HG02623 (cell line): Measurements from ENCODE around the gene HSD17B4.
"Not testable (repeated sequence)": the region's sequence is repeated elsewhere in the genome, so short reads cannot be mapped to it uniquely, and the experiment has no call there.

Experiments used
- ATAC-seq: cut with Tn5 transposase; IDR thresholded peaks from one replicate; pipeline ENCODE4 v1.9.1; 2021; ENCODE audit warnings: moderate library complexity; ENCODE audit not compliant: unreplicated experiment

HSD17B4 gene

DNA sequence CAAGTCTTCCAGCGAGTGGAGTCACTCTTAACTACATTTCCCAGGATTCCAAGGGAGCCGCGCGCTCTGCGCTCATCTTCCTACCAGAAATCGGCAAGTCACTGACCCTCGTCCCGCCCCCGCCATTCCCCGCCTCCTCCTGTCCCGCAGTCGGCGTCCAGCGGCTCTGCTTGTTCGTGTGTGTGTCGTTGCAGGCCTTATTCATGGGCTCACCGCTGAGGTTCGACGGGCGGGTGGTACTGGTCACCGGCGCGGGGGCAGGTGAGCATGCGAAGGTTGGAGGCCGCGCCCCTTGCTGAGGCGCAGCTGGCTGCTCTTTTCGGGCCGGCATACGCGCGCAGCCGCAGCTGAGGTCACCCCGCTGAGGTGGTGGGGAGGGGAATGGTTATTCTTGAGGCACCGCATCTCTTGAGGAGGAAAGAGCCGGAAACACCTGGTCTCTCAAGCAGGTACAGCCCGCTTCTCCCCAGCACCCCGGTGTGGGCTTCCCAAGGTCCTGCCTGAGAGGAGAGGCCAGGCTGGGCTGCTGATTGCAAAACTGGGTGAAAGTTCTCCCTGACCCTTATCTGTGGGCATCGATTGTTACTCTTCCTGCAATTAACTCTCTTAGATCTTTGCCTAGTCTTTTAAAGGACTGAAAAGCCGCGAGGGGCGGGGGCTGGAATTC lies at the start of gene HSD17B4:
TSS of gene HSD17B4 (plus strand) at position 125 of the 667 bp plus-strand sequence. CDS start at position 204, 79 bp downstream.
- peak; percentile 96 for ATAC-seq

GRCh38 chr5:119402555-119402954 lies 49.7 kb upstream of the HSD17B4 start:
- ATAC-seq = no peak

- ATAC-seq = no peak
These were observed 48.3 kb upstream of the HSD17B4 start for GRCh38 chr5:119404033-119404432.

DNA sequence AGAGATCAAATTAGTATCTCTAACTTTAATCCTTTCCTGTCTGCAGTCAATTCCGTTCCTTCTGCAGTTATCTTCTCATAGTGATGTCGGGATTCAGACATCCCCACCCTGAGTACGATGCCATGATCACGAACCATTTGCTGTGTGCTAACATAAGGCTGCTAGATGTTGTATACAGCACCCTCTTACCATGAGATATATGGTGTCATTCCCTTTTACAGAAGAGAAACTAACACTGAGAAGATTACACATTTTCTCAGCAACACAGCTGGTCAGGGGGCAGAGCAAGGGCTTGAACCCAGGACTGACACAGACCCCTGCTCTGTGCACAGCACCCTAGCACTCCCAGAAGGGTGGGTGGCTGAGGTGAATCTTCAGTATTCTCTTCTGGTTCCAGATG lies 46.9 kb upstream of the HSD17B4 start:
- peak; percentile 37 for ATAC-seq

DNA sequence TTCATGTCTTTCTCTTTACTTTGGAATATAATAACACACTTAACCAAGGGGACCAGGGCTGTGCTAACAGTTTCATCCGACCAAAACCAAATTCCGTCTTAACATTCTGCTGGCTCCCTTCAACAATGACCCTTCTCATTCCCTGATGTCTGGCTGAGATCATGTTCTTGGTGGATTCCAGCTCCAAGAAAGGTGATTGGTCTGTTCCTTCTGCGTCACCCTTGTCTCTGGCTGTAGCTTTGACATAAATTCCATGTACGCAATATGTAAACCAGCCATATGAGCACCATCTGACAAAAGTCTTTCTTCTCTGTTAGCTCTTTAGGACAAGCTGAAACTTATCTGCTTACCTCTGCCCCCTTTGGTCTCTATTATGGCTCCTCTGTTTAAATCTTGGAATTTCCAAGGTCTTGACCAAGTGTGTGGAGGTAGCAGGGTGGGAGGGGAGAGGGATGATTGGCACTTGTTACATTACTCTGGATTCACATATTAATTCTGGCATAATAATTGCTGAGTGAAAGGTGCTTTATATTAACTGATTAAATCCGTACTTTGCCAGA lies 45.7 kb upstream of the HSD17B4 start:
- no peak for ATAC-seq

GRCh38 chr5:119409235-119409815 lies 43.0 kb upstream of the HSD17B4 start:
- no peak for ATAC-seq

DNA sequence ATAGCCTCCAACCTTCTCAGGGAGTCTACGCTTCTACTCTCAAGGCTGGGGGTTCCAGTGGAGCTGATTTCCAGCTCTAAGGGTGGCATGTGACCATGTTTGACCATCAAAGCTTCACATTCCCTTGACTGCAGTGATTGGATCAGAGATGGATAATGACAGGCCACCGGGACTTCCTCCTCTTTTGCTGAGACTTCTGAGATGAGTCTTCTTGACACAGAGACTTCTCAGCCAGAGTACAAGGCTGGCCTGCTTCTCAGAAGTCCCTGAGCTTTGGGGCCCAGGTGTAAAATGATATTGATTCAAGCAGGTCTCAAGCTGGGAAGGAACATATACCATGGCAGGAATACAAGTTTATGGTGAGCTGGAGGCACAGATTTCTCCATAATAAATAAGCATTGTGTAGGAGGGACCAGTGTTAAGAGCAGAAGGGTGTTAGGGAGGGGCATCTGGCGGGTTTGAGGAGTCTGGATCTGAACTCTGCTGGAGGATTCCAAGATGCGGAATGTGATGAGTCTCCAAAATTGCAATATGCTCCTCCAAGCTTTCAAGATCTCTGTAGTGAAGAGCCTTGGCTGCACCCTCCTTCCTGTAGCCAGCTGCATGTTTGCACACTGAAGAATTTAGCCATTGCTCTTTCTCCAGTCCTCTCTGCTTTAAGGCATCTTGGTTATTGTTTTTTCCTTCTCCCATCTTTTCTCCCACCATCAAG lies 41.7 kb upstream of the HSD17B4 start:
- peak; percentile 36 for ATAC-seq

DNA sequence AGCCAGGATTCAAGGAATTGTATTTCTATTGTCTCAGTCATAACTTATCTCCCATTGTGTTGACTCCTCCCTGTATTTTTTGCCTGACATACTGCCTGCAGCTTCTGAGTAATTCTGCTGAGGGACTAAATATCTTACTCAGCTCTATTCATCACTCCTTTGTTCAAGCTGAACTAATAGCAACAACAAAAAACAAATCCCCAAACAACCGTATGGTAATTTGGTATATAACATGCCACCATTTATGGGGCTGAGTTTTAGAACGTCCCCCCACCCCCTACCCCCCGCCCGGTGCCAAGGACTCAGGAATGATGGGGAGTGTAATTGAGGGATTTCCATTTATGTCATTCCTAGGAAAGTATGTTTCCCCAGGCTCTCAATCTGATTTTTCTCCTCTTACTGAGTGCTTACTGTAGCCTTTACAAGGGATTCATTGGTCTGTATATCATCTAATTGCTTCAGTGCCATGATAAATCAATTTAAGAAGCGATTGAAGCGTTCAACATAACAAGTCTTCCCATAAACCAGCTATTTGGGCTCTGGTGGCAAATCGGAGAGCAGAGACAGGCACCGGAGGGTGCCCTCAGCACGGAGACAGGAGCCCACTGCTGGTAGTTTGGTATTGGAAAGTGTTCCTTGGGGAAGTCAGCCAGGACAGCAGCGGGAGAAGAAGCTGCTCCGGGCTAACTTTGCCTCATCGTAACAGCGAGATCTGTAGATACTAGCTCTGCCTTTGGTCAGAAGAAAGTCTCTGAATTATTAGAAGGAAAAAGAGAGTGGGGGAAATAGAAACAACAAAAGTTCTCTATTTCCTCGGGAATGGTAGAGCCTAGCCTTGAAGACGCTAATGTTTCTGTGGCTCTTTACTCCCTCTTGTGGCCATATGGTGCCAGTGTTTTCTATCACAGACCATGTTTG lies 40.7 kb upstream of the HSD17B4 start:
- ATAC-seq = peak; percentile 64

DNA sequence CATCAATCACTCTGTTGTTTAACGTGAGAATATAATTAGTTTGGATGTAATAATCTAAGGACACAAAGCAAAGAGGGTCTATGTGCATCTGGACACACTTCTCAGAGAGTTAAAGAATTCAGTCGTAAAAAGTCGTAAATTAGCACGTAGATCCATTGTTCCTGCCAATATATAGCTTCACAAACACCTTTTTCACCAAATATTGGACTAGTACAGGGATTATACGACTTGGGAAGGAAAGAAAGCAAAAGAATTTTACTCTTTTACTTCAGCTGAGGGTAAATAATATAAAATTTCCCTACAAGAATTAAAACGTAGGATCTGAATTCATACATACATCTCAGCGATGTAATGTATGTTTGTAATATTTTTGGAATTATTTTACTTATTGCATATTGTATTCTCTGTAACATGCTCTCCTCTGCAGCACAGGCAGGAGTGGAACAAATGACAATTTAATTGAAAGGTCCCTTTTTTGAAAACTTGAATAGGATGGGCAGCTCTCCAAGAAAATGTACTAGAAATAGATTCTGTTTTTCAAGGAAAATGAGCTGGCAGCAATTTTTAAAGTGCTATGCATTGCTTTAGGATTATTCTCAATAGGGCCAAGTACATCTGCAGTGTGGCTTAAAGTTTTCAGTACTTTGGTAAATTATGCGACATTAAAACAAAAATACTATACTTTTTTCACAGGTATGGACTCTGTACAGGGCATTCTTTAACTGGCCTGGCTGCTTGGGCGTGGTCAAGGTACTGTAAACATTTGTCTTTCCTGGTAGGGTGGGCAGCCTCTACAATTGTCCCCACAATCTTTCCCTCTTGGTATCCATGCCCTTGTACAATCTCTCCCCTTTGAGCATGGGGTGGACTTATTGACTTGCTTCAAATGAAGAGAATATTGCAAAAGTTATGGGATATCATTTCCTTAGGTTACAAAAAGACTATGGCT lies 39.7 kb upstream of the HSD17B4 start:
- ATAC-seq = no peak

DNA sequence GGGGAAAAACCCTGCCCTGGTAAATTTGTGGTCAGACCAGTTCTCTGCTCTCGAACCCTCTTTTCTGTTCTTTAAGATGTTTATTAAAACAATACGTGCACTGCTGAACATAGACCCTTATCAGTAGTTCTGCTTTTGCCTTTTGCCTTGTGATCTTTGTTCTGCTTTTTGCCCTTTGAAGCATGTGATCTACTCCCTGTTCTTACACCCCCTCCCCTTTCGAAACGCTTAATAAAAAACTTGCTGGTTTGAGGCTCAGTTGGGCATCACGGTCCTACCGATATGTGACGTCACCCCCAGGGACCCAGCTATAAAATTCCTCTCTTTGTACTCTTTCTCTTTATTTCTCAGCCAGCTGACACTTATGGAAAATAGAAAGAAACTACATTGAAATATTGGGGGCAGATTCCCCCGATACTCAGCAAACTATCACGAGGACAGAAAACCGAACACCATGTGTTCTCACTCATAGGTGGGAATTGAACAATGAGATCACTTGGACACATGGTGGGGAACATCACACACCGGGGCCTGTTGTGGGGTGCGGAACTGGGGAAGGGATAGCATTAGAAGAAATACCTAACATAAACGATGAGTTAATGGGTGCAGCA lies 38.1 kb upstream of the HSD17B4 start:
- not testable (repeated sequence) for ATAC-seq

GRCh38 chr5:119417891-119418605 lies 34.2 kb upstream of the HSD17B4 start:
- no peak for ATAC-seq

GRCh38 chr5:119418606-119419100 lies 33.6 kb upstream of the HSD17B4 start:
- peak; percentile 71 for ATAC-seq

DNA sequence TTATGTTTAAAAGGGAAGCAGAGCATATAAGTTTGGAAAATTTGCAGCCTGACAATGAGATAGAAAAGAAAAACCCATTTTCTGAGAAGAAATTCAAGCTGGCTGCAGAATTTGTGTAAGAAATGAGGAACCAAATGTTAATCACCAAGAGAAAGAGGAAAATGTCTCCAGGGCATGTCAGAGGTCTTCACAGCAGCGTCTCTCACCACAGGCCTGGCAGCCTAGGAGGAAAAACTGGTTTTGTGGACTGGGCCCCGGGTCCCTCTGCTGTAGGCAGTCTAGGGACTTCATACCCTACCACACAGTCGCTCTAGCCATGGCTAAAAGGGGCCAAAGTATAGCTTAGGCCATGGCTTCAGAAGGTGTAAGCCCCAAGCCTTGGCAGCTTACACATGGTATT lies 32.1 kb upstream of the HSD17B4 start:
- ATAC-seq = no peak

GRCh38 chr5:119426057-119426456 lies 26.2 kb upstream of the HSD17B4 start:
- ATAC-seq = no peak

DNA sequence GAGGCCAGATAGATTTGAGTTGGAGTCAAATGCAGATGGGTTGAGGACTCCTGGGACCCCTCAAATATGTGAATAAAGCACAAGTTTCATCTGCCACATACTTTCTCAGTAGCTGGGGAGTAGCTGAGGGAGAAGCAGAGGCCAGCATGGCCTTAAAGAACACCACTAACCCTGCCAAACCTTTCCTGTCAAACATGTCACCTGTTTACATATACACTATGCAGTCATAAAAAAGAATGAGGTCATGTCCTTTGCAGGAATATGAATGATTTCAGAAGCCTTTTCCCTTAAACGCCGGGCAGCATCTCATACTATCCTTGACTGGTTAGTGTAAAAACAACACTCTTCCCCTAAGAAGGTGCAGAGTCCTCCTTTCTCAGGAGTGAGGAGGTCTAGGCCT lies 25.2 kb upstream of the HSD17B4 start:
- no peak for ATAC-seq

- not testable (repeated sequence) for ATAC-seq
These were observed 24.7 kb upstream of the HSD17B4 start for GRCh38 chr5:119427596-119427995.

DNA sequence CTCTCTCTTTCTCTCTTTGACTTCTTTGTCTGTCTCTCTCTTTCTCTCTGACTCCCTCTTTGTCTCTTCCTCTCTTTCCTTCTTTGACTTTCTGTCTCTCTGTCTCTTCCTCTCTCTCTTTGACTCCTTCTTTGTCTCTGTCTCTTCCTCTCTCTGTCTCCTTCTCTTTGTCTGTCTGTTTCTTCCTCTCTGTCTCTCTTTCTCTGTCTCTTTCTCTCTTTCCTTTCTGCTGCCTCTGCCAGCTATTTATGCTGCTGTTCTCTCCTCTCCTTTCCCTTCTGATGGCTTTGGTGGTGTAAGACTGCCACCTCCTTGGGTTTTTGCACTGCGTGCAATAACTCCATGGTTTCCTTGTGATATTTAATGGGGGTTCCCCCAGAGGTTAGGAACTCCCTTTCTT lies 24.1 kb upstream of the HSD17B4 start:
- ATAC-seq = not testable (repeated sequence)

- ATAC-seq = not testable (repeated sequence)
These were observed 23.7 kb upstream of the HSD17B4 start for GRCh38 chr5:119428574-119428973.
